HCT116 (cell line): Measurements from ENCODE around the gene SOX30. TPM values are rescaled to one million over a fixed set of nuclear protein-coding genes. Genes with fewer than 3 reads are reported as not detected.

ENCODE experiments used
- ATAC-seq: fragments of 200-7000 bp; cut with Tn5 transposase; 2 replicates; pipeline ENCODE4 v1.9.1; 2020; ENCODE audit warnings: mild to moderate bottlenecking, moderate library complexity
- BruUV-seq: library from RNA; stranded (reverse); fragments of 400-500 nt; replicated peaks from 2 replicates; lab custom pipeline; 2021; lab: Mats Ljungman, UMichigan
- CTCF ChIA-PET: fragments of 300-600 bp; sonication (Branson Sonifier 250); formaldehyde crosslinking; loops from one replicate; lab custom pipeline; 2021; ENCODE audit warnings: antibody characterized with exemption; lab: Charles Lee
- POLR2A ChIA-PET: fragments of 300-600, 350-600 bp; sonication (Branson Sonifier 250); formaldehyde crosslinking; loops from one replicate; lab custom pipeline; 2021; ENCODE audit warnings: antibody characterized with exemption; lab: Charles Lee
- RAD21 ChIA-PET, 2 experiments: fragments of 300-600 bp; sonication (Branson Sonifier 250); formaldehyde crosslinking; loops; one replicate each; lab custom pipeline; 2023; ENCODE audit warnings: low total read pairs in 2 of 2; ENCODE audit not compliant: uncharacterized antibody in 2 of 2, unreplicated experiment in 2 of 2, low non-redundant PET in 1 of 2; lab: Charles Lee
- DNase-seq: peaks from one replicate; pipeline ENCODE4 v3.0.0-alpha.2; 2010; ENCODE audit warnings: low read depth, low spot score
- H2AFZ ChIP-seq: fragments of 200-600 bp; shearing (Covaris generic), sonication (generic); 2 replicates; pipeline ENCODE4 v1.6.1; 2017; ENCODE audit warnings: low read depth, mixed run types, mixed read lengths, antibody characterized with exemption, low read length; ENCODE audit not compliant: poor library complexity, severe bottlenecking
- H3K27ac ChIP-seq: 2 replicates; pipeline ENCODE4 v1.5.1; 2012; ENCODE audit warnings: low read depth, low read length
- H3K27me3 ChIP-seq: fragments of 200-600 bp; sonication (generic); 2 replicates; pipeline ENCODE4 v1.6.1; 2016; ENCODE audit warnings: mixed run types, low read length, mixed read lengths; ENCODE audit not compliant: insufficient read depth
- H3K36me3 ChIP-seq, 2 experiments: fragments of 200-500 bp in 1 of 2; fragments of 200-600 bp in 1 of 2; sonication (Bioruptor generic) in 1 of 2; sonication (generic) in 1 of 2; 2 replicates each; pipeline versions ENCODE4 v1.5.1 to v1.6.1; 2014 to 2016; ENCODE audit warnings: low read length in 2 of 2, inconsistent platforms in 1 of 2, mixed read lengths in 1 of 2, mixed run types in 1 of 2; ENCODE audit not compliant: insufficient read depth in 2 of 2, control insufficient read depth in 1 of 2
- H3K4me1 ChIP-seq, 2 experiments: fragments of 200-600 bp in 1 of 2; sonication (generic) in 1 of 2; 2 replicates each; pipeline versions ENCODE4 v1.5.1 to v1.6.1; 2012 to 2017; ENCODE audit warnings: low read length in 2 of 2, inconsistent platforms in 1 of 2, mild to moderate bottlenecking in 1 of 2, mixed read lengths in 1 of 2, mixed run types in 1 of 2, moderate library complexity in 1 of 2; ENCODE audit not compliant: insufficient read depth in 2 of 2, control insufficient read depth in 1 of 2
- H3K4me2 ChIP-seq: fragments of 200-600 bp; sonication (generic); 2 replicates; pipeline ENCODE4 v1.6.1; 2017; ENCODE audit warnings: mixed run types, low read length, mixed read lengths
- H3K4me3 ChIP-seq, 2 experiments: fragments of 200-600 bp in 1 of 2; sonication (generic) in 1 of 2; replicated peaks in 1 of 2; 2 replicates each; pipeline ENCODE4 v1.5.1; 2011 to 2016; ENCODE audit warnings: low read length in 2 of 2, control low read depth in 1 of 2, low read depth in 1 of 2, mild to moderate bottlenecking in 1 of 2, mixed read lengths in 1 of 2, mixed run types in 1 of 2
- H3K79me2 ChIP-seq: fragments of 200-600 bp; sonication (generic); 2 replicates; pipeline ENCODE4 v1.6.1; 2017; ENCODE audit warnings: mild to moderate bottlenecking, mixed run types, low read length, moderate library complexity, mixed read lengths; ENCODE audit not compliant: insufficient read depth
- H3K9ac ChIP-seq: fragments of 200-600 bp; sonication (generic); 2 replicates; pipeline ENCODE4 v1.6.1; 2016; ENCODE audit warnings: low read length, mixed read lengths
- H3K9me2 ChIP-seq: fragments of 200-600 bp; sonication (generic), shearing (Covaris generic); 2 replicates; pipeline ENCODE4 v1.6.1; 2017; ENCODE audit warnings: mixed run types, mild to moderate bottlenecking, moderate library complexity; ENCODE audit not compliant: insufficient read depth
- H3K9me3 ChIP-seq, 2 experiments: fragments of 200-500 bp in 1 of 2; fragments of 200-600 bp in 1 of 2; sonication (Bioruptor generic) in 1 of 2; sonication (generic) in 1 of 2; 2 replicates each; pipeline ENCODE4 v1.6.1; 2014 to 2017; ENCODE audit warnings: low read length in 2 of 2, mixed read lengths in 2 of 2, inconsistent platforms in 1 of 2, low read depth in 1 of 2, mild to moderate bottlenecking in 1 of 2, mixed run types in 1 of 2, moderate library complexity in 1 of 2; ENCODE audit not compliant: control insufficient read depth in 1 of 2, insufficient read depth in 1 of 2
- H4K20me1 ChIP-seq: fragments of 200-600 bp; sonication (generic), shearing (Covaris generic); 2 replicates; pipeline ENCODE4 v1.6.1; 2017; ENCODE audit warnings: mixed run types, mild to moderate bottlenecking, moderate library complexity; ENCODE audit not compliant: insufficient read depth
- ATF3 ChIP-seq: IDR thresholded peaks from 2 replicates; pipeline ENCODE4 v1.6.1; 2012
- CEBPB ChIP-seq: IDR thresholded peaks from 2 replicates; pipeline ENCODE4 v1.6.1; 2012; ENCODE audit warnings: low read depth
- EGR1 ChIP-seq: IDR thresholded peaks from 2 replicates; pipeline ENCODE4 v1.6.1; 2012; ENCODE audit warnings: low read depth
- ELF1 ChIP-seq: IDR thresholded peaks from 2 replicates; pipeline ENCODE4 v1.6.1; 2012; ENCODE audit warnings: low read depth, borderline replicate concordance
- EZH2 ChIP-seq: fragments of 200-600 bp; sonication (generic); IDR thresholded peaks from 2 replicates; pipeline ENCODE4 v1.6.1; 2017; ENCODE audit warnings: antibody characterized with exemption, mixed run types
- FOSL1 ChIP-seq: IDR thresholded peaks from 2 replicates; pipeline ENCODE4 v1.6.1; 2012; ENCODE audit warnings: low read depth
- JUND ChIP-seq: IDR thresholded peaks from 2 replicates; pipeline ENCODE4 v1.6.1; 2012
- MAX ChIP-seq: IDR thresholded peaks from 2 replicates; pipeline ENCODE4 v1.6.1; 2012
- POLR2A ChIP-seq: IDR thresholded peaks from 2 replicates; pipeline ENCODE4 v1.7.0; 2011; ENCODE audit warnings: borderline replicate concordance; ENCODE audit not compliant: insufficient read depth, insufficient read length; ENCODE audit errors: extremely low read depth
- RAD21 ChIP-seq: IDR thresholded peaks from 2 replicates; pipeline ENCODE4 v1.6.1; 2012; ENCODE audit warnings: low read depth, mild to moderate bottlenecking
- SIN3A ChIP-seq: IDR thresholded peaks from 2 replicates; pipeline ENCODE4 v1.6.1; 2012; ENCODE audit warnings: low read depth
- SP1 ChIP-seq: IDR thresholded peaks from 2 replicates; pipeline ENCODE4 v1.6.1; 2012; ENCODE audit warnings: low read depth
- SRF ChIP-seq: IDR thresholded peaks from 2 replicates; pipeline ENCODE4 v1.6.1; 2012; ENCODE audit warnings: low read depth
- YY1 ChIP-seq: IDR thresholded peaks from 2 replicates; pipeline ENCODE4 v1.6.1; 2011; ENCODE audit warnings: low read length, low read depth, moderate library complexity, mild to moderate bottlenecking; ENCODE audit not compliant: insufficient replicate concordance; ENCODE audit errors: extremely low read depth
- ZFX ChIP-seq: fragments of 450-650 bp; IDR thresholded peaks from 2 replicates; pipeline ENCODE4 v1.6.1; 2017
- ZNF274 ChIP-seq: fragments of 200-500 bp; sonication (Bioruptor generic); IDR thresholded peaks from 2 replicates; pipeline ENCODE4 v1.6.1; 2014; ENCODE audit warnings: mild to moderate bottlenecking, low read depth, low read length, inconsistent platforms
- intact Hi-C: fragments of 100-400 bp; cut with micrococcal nuclease; formaldehyde crosslinking; loops from 2 replicates; pipeline ENCODE4 v1.10.0; 2022
- total RNA-seq: library from RNA; stranded (reverse); gene quantifications from one replicate; pipeline ENCODE4 v1.2.1, GENCODE V29; 2021; ENCODE audit not compliant: unreplicated experiment
- TF ChIP-seq, protein P1 (sequence below): IDR thresholded peaks from 2 replicates; pipeline ENCODE4 v1.6.1; 2011; ENCODE audit warnings: mild to moderate bottlenecking, low read length, moderate library complexity; ENCODE audit not compliant: insufficient replicate concordance; ENCODE audit errors: extremely low read depth
- TF ChIP-seq, protein P2 (sequence below): IDR thresholded peaks from 2 replicates; pipeline ENCODE4 v1.6.1; 2012; ENCODE audit warnings: low read depth

SOX30 gene
- total RNA-seq, 1 experiment from 2014 or later, result 0.27 TPM

GRCh38 chr5:157657516-157657915, 5.3 kb upstream of the SOX30 start (continued):
- TF ChIP-seq ATF3, result no peak
- TF ChIP-seq YY1, result no peak
- TF ChIP-seq, all 23 proteins: peak for 0

GRCh38 chr5:157651623-157652376, 438 bp downstream of the SOX30 start:
- DNase-seq, result no peak
- intact Hi-C loops, result no loop called here
- H3K9me2 ChIP-seq, result no peaks in the 10 kb centered on the region
- H2AFZ ChIP-seq, result no peak overlapping the region
- ChIA-PET RAD21 (no interaction called here), POLR2A (no interaction called here), CTCF (no interaction called here)
- H3K27ac ChIP-seq, result no peak overlapping the region
- no peaks in the 10 kb centered on the region for H3K9me3 ChIP-seq
- H3K9ac ChIP-seq, result no peak overlapping the region
- no TSS peak for BruUV-seq
- peaks cover 0 to 9% of the 10 kb centered on the region in 2 experiments; a peak in 1 of 4 replicates for H3K4me1 ChIP-seq
- H4K20me1 ChIP-seq, result no peaks in the 10 kb centered on the region
- no peak overlapping the region for H3K4me3 ChIP-seq
- H3K79me2 ChIP-seq, result no peaks in the 10 kb centered on the region
- no peaks in the 10 kb centered on the region for H3K36me3 ChIP-seq
- TF ChIP-seq EZH2 (no peak), ELF1 (no peak), ATF3 (no peak), CEBPB (no peak), SP1 (no peak), ZFX (no peak), POLR2A (no peak), ZNF274 (no peak), RAD21 (no peak), EGR1 (no peak), JUND (no peak), YY1 (no peak), SRF (no peak), FOSL1 (no peak), SIN3A (no peak), MAX (no peak)
- TF ChIP-seq, protein P1, sequence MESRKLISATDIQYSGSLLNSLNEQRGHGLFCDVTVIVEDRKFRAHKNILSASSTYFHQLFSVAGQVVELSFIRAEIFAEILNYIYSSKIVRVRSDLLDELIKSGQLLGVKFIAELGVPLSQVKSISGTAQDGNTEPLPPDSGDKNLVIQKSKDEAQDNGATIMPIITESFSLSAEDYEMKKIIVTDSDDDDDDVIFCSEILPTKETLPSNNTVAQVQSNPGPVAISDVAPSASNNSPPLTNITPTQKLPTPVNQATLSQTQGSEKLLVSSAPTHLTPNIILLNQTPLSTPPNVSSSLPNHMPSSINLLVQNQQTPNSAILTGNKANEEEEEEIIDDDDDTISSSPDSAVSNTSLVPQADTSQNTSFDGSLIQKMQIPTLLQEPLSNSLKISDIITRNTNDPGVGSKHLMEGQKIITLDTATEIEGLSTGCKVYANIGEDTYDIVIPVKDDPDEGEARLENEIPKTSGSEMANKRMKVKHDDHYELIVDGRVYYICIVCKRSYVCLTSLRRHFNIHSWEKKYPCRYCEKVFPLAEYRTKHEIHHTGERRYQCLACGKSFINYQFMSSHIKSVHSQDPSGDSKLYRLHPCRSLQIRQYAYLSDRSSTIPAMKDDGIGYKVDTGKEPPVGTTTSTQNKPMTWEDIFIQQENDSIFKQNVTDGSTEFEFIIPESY, result no peak
- TF ChIP-seq, protein P2, sequence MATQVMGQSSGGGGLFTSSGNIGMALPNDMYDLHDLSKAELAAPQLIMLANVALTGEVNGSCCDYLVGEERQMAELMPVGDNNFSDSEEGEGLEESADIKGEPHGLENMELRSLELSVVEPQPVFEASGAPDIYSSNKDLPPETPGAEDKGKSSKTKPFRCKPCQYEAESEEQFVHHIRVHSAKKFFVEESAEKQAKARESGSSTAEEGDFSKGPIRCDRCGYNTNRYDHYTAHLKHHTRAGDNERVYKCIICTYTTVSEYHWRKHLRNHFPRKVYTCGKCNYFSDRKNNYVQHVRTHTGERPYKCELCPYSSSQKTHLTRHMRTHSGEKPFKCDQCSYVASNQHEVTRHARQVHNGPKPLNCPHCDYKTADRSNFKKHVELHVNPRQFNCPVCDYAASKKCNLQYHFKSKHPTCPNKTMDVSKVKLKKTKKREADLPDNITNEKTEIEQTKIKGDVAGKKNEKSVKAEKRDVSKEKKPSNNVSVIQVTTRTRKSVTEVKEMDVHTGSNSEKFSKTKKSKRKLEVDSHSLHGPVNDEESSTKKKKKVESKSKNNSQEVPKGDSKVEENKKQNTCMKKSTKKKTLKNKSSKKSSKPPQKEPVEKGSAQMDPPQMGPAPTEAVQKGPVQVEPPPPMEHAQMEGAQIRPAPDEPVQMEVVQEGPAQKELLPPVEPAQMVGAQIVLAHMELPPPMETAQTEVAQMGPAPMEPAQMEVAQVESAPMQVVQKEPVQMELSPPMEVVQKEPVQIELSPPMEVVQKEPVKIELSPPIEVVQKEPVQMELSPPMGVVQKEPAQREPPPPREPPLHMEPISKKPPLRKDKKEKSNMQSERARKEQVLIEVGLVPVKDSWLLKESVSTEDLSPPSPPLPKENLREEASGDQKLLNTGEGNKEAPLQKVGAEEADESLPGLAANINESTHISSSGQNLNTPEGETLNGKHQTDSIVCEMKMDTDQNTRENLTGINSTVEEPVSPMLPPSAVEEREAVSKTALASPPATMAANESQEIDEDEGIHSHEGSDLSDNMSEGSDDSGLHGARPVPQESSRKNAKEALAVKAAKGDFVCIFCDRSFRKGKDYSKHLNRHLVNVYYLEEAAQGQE, result no peak
- TF ChIP-seq, all 23 proteins: peak for 0
- ATAC-seq, result no peak
- Histone ChIP-seq H3K27me3 (no peaks in the 10 kb centered on the region), H3K4me2 (no peak overlapping the region)
